Thoracic aorta (tissue), 2 donors: ENCODE measurements around the gene TRAF2. TPM values are rescaled to one million over a fixed set of nuclear protein-coding genes. Genes with fewer than 3 reads are reported as not detected.
A peak's percentile ranks its signal among the peaks of the same experiment; 100 is the strongest.

Experiments
- ATAC-seq: fragments of 150-250 bp; one replicate; pipeline ENCODE4 v1.8.0; 2017; ENCODE audit warnings: low read depth; ENCODE audit not compliant: insufficient number of reproducible peaks, low FRiP score
- DNase-seq: peaks from one replicate; pipeline ENCODE4 v3.0.0-alpha.2; 2020; ENCODE audit warnings: low spot score
- H3K27ac ChIP-seq, 2 donors: fragments of 200-600 bp; sonication (generic); 1 replicate in 1 of 2; 2 replicates in 1 of 2; pipeline ENCODE4 v1.5.1; 2016; ENCODE audit warnings: mild to moderate bottlenecking in 2 of 2, moderate library complexity in 2 of 2
- H3K27me3 ChIP-seq: fragments of 200-600 bp; sonication (generic); replicated peaks from 2 replicates; pipeline ENCODE4 v1.6.0; 2016; ENCODE audit warnings: mild to moderate bottlenecking; ENCODE audit not compliant: insufficient read depth
- H3K36me3 ChIP-seq: fragments of 200-600 bp; sonication (generic); one replicate; pipeline ENCODE4 v1.5.1; 2016
- H3K4me1 ChIP-seq, 2 donors: fragments of 200-600 bp; sonication (generic); 1 replicate in 1 of 2; 2 replicates in 1 of 2; pipeline versions ENCODE4 v1.5.1 to v1.6.0; 2016; ENCODE audit warnings: low read depth in 2 of 2, mild to moderate bottlenecking in 1 of 2; ENCODE audit not compliant: control insufficient read depth in 1 of 2
- H3K4me3 ChIP-seq: fragments of 200-600 bp; sonication (generic); 2 replicates; pipeline ENCODE4 v1.5.1; 2016; ENCODE audit warnings: mild to moderate bottlenecking
- H3K9me3 ChIP-seq: fragments of 200-600 bp; sonication (generic); 2 replicates; pipeline ENCODE4 v1.5.1; 2016
- CTCF ChIP-seq: fragments of 200-600 bp; sonication (generic); IDR thresholded peaks from one replicate; pipeline ENCODE4 v1.5.1; 2019; ENCODE audit warnings: antibody characterized with exemption
- total RNA-seq, 2 donors: library from RNA; depleted of rRNA; stranded (reverse); fragments of >200 nt; gene quantifications; one replicate each; pipeline versions ENCODE4 v1.1.0 to v1.2.3, GENCODE V29; 2016

Gene TRAF2
- total RNA-seq, 2 donors from 2014 or later = 11.6 to 12.9 TPM

- Histone ChIP-seq H3K27me3 (no peaks in the 10 kb centered on the region), H3K27ac (peak overlapping the region; percentile 79 to 83), H3K9me3 (no peaks in the 10 kb centered on the region), H3K36me3 (peaks cover 34% of the 10 kb centered on the region), H3K4me1 (peaks cover 13 to 41% of the 10 kb centered on the region in 2 donors), H3K4me3 (peak overlapping the region; percentile 97)
- no peak for TF ChIP-seq CTCF
- DNase-seq = no peak
- peak; percentile 14 for ATAC-seq
Observed at GRCh38 chr9:136944212-136944518, 57.8 kb downstream of the TRAF2 start.

DNA sequence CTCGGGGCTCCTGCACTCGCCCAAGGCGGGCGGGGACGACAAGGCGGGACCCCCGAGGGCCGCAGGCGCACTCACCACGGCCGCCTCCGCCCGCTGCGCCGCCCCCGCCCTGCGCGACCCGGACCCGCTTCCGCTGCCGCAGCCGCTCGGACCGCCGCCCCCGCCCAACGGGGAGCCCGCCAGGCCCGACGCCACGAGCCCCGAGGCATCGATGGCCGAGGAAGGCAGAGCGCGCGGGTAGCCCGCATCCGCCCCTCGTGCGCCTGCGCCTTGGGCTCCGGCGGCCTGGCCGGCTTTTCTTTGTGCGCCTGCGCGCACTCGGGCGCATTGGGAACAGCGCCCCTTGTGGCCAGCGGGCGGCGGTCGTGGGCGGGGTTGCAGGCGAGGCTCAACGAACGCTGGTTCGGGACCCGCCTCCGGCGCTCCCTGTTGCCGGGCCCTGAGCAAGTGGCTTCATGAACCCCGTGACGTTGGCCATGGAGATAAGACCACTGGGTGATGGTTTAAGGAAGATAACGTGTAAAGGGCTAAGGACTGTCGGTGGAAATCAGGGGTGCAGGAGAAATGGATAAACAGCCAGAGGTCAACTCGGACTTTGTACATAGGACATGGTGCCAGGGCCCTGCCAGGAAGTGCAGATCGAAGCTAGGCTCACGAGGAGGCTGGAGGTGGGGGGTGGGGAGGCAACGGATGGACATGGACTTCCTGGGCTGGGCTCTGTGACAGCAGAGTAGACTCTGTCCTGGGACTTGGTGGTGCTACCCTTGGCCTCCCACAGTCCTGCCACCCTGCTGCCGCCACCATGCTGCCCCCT, 58.4 kb downstream of the TRAF2 start, which contains the start of the genes C8G and FBXW5:
TSS of gene C8G (plus strand) at position 725 of the 814 bp plus-strand sequence. CDS start at position 803, 78 bp downstream.
TSS of gene FBXW5 (minus strand) at position 220 of the 814 bp plus-strand sequence. CDS start 655 bp downstream, outside the sequence.
- ATAC-seq = peak; percentile 52
- Histone ChIP-seq H3K9me3 (no peaks in the 10 kb centered on the region), H3K36me3 (peaks cover 28% of the 10 kb centered on the region), H3K4me1 (peaks cover 17 to 45% of the 10 kb centered on the region in 2 donors), H3K4me3 (peak within 1 kb of the TSS; percentile 97), H3K27ac (peak within 1 kb of the TSS; percentile 79 to 83), H3K27me3 (no peaks in the 10 kb centered on the region)
- TF ChIP-seq CTCF = peak; percentile 98
- DNase-seq = peak; percentile 57

DNA sequence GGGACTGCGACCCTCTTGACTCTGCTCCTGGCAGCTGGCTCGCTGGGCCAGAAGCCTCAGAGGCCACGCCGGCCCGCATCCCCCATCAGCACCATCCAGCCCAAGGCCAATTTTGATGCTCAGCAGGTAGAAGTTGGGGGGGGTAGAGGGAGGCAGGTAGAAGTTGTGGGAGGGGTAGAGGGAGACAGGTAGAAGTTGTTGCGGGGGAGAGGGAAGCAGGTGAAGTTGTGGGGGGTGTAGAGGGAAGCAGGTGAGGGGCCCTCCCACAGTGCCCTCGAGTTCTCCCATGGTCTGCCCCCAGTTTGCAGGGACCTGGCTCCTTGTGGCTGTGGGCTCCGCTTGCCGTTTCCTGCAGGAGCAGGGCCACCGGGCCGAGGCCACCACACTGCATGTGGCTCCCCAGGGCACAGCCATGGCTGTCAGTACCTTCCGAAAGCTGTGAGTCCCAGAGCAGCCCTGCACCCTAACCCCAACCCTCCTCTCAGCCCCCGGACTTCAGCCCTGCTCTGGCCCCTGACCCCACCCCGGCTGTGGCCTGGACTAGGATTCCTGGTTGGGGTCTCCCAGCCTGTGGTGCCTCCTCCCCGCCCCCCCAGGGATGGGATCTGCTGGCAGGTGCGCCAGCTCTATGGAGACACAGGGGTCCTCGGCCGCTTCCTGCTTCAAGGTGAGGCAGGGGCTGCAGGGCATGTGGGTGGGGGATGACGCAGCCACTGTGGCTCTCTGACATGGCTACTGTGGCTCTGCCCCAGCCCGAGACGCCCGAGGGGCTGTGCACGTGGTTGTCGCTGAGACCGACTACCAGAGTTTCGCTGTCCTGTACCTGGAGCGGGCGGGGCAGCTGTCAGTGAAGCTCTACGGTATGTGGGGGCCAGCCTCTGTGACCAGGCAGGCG, 59.3 kb downstream of the TRAF2 start:
- H3K27me3 ChIP-seq = no peaks in the 10 kb centered on the region
- DNase-seq (no peak), ATAC-seq (no peak)
- no peaks in the 10 kb centered on the region for H3K9me3 ChIP-seq
- H3K27ac ChIP-seq = no peak overlapping the region
- H3K4me1 ChIP-seq = peaks cover 21 to 42% of the 10 kb centered on the region in 2 donors
- no peak overlapping the region for H3K4me3 ChIP-seq
- TF ChIP-seq CTCF = no peak
- H3K36me3 ChIP-seq = peaks cover 22% of the 10 kb centered on the region

- ATAC-seq = no peak
- TF ChIP-seq CTCF = no peak
- Histone ChIP-seq H3K27ac (no peak overlapping the region), H3K36me3 (peaks cover 15% of the 10 kb centered on the region), H3K4me1 (peaks cover 22 to 45% of the 10 kb centered on the region in 2 donors), H3K4me3 (no peak overlapping the region), H3K27me3 (no peaks in the 10 kb centered on the region), H3K9me3 (no peaks in the 10 kb centered on the region)
- no peak for DNase-seq
Observed at GRCh38 chr9:136946228-136947027, 60.1 kb downstream of the TRAF2 start.
